ENCODE results near the gene UGT2B17.

- no peak for TF ChIP-seq CTCF (IDR thresholded peaks at IDR 0.05; ENCODE audit: low read depth, low read length)
- no peak for TF ChIP-seq EZH2phosphoT487 (IDR thresholded peaks at IDR 0.05; ENCODE audit: low read depth)
These were observed 81.4 kb downstream of the UGT2B17 start for GRCh38 chr4:68494688-68495087.

Data from OCI-LY3 (cell line).